SH-SY5Y (cell line): Measurements from ENCODE around the gene GJA1.

Experiments used
- GATA2 ChIP-seq: IDR thresholded peaks from 2 replicates; pipeline ENCODE4 v1.6.1; 2011; ENCODE audit warnings: mild to moderate bottlenecking, low read depth, low read length
- GATA3 ChIP-seq: IDR thresholded peaks from 2 replicates; pipeline ENCODE4 v1.6.1; 2011; ENCODE audit warnings: low read depth, mild to moderate bottlenecking, low read length, moderate library complexity

DNA sequence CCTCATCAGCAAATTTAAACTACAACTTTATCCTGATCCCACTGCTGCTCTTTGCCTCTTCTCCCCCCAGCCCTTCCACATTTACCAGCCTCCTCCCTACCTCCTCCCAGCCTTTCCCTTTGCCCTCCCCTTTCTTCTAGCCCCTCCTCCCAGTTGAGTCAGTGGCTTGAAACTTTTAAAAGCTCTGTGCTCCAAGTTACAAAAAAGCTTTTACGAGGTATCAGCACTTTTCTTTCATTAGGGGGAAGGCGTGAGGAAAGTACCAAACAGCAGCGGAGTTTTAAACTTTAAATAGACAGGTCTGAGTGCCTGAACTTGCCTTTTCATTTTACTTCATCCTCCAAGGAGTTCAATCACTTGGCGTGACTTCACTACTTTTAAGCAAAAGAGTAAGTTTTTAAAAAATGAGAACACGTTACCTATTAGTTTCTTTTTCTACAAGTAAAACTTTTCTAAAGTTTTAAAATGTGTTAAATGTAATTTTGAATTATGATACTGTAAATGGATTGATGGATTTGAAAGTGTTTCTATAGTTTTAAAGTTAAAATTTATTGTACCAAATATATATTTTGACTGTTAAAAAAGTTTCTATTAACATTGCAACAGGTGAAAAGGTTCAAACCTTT is at the start of gene GJA1:
- TF ChIP-seq GATA3 (no peak), GATA2 (no peak)
